ENCODE results near the gene FAM124B.
"Not testable (repeated sequence)": the region's sequence is repeated elsewhere in the genome, so short reads cannot be mapped to it uniquely, and the experiment has no call there.

Gene FAM124B

GRCh38 chr2:224395620-224396390 is 6.1 kb downstream of the FAM124B start:
- TF ChIP-seq, protein P1, sequence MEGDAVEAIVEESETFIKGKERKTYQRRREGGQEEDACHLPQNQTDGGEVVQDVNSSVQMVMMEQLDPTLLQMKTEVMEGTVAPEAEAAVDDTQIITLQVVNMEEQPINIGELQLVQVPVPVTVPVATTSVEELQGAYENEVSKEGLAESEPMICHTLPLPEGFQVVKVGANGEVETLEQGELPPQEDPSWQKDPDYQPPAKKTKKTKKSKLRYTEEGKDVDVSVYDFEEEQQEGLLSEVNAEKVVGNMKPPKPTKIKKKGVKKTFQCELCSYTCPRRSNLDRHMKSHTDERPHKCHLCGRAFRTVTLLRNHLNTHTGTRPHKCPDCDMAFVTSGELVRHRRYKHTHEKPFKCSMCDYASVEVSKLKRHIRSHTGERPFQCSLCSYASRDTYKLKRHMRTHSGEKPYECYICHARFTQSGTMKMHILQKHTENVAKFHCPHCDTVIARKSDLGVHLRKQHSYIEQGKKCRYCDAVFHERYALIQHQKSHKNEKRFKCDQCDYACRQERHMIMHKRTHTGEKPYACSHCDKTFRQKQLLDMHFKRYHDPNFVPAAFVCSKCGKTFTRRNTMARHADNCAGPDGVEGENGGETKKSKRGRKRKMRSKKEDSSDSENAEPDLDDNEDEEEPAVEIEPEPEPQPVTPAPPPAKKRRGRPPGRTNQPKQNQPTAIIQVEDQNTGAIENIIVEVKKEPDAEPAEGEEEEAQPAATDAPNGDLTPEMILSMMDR (IDR thresholded peaks at IDR 0.05; ENCODE audit: borderline replicate concordance, insufficient read depth, low read depth, low read length), result no peak
- no peak overlapping the region for H3K4me3 ChIP-seq (ENCODE audit: low read depth, low read length)

- no peak overlapping the region for H3K4me3 ChIP-seq (ENCODE audit: low read depth, low read length)
- TF ChIP-seq, protein P1 (IDR thresholded peaks at IDR 0.05; ENCODE audit: borderline replicate concordance, insufficient read depth, low read depth, low read length), result no peak
Observed at GRCh38 chr2:224393157-224393872, 8.6 kb downstream of the FAM124B start.

GRCh38 chr2:224392545-224392944 is 9.4 kb downstream of the FAM124B start:
- TF ChIP-seq, protein P1 (IDR thresholded peaks at IDR 0.05; ENCODE audit: borderline replicate concordance, insufficient read depth, low read depth, low read length), result no peak
- H3K4me3 ChIP-seq (ENCODE audit: low read depth, low read length), result no peak overlapping the region

DNA sequence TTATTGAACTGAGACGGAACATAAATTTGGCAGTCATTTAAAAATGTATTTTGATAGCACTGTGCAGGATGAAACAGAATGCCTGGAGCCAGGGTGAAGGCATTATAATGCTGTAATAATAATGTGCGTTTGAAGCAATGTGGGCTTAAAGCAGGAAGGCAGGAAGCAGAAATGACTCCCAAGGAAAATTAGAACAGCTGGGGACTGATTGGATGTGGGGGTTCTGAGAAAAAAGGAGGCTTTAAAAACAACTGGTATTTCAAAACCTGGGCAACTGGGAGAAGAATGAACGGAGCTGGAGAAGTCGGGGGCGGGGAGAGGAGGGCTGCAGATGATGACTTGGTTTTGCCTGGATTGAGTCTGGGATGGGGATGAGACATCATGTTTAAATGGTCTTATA is 12.6 kb downstream of the FAM124B start:
- no peak overlapping the region for H3K4me3 ChIP-seq (ENCODE audit: low read depth, low read length)
- TF ChIP-seq, protein P1 (IDR thresholded peaks at IDR 0.05; ENCODE audit: borderline replicate concordance, insufficient read depth, low read depth, low read length), result no peak

DNA sequence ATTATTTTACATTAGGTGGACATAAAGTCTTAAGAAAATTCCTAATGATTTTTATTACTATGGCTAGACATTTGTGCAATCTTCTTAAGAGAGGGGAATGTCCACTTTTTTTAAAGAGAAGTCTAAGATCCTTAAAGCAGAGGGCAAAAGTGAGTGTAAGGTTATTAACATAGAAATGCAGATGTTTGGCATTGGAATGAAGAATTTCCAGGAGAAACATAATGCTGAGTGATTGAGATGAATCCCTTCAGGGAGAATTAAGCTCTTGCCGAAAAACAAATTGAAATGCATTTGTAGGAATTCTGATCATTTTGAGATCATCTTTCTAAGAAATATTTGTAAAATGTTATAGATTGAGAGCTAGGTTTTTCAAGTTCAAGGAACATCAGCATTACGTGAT is 15.0 kb downstream of the FAM124B start:
- TF ChIP-seq, protein P1 (IDR thresholded peaks at IDR 0.05; ENCODE audit: borderline replicate concordance, insufficient read depth, low read depth, low read length), result no peak
- H3K4me3 ChIP-seq (ENCODE audit: low read depth, low read length), result no peak overlapping the region

- TF ChIP-seq, protein P1 (IDR thresholded peaks at IDR 0.05; ENCODE audit: borderline replicate concordance, insufficient read depth, low read depth, low read length), result no peak
- no peak overlapping the region for H3K4me3 ChIP-seq (ENCODE audit: low read depth, low read length)
Observed at GRCh38 chr2:224382973-224383555, 18.8 kb downstream of the FAM124B start.

GRCh38 chr2:224382280-224382647 is 19.6 kb downstream of the FAM124B start:
- H3K4me3 ChIP-seq (ENCODE audit: low read depth, low read length), result not testable (repeated sequence)
